ENCODE data around the gene ZSCAN22.

DNA sequence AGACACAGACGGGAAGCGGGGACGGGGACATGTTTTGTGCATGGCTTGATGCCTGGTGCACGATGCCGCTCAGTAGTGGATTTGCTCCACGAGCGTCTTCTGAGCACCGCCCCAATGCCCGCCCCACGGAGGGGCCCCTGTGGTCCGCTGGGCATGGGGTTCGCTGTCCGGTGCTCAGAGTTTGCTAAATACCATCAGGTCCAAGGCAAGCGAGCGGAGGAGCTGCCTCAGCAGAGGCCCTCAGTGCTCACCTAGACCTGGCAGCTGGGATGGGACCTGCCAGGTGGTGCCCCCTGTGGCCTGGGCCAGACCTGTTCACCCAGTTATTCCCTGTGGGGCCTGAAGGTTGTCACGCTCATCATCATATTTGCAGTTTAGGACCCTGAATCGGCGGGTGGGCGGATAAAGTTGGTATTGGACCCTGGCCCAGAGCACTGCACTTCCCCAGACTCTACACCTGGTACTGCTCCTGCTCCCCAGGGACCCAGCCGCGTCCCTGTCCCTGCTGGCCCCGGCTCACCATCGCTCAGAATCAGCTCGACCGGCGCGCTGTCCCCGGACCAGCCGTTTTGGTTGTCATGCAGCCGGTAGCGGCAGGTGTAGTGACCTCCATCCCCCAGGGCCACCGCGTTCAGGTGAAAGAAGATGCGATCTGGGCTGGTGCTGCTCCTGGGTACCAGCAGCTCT lies 24.2 kb downstream of the ZSCAN22 start:
- TF ChIP-seq CTCF (IDR thresholded peaks at IDR 0.05) (no peak), POLR2A (IDR thresholded peaks at IDR 0.05) (no peak)

All from esophagus squamous epithelium (tissue), 4 donors.